PC-9 (cell line): Measurements from ENCODE around the gene C4B.

ENCODE experiments used
- CTCF ChIP-seq: fragments of 200-600 bp; sonication (generic); conservative IDR thresholded peaks from 2 replicates; pipeline ENCODE4 v1.6.1; 2017; ENCODE audit warnings: mixed run types, antibody characterized with exemption, mild to moderate bottlenecking, moderate library complexity
- EZH2 ChIP-seq: fragments of 200-600 bp; sonication (generic); IDR thresholded peaks from 2 replicates; pipeline ENCODE4 v1.8.0; 2017; ENCODE audit warnings: antibody characterized with exemption, low read depth

- TF ChIP-seq EZH2 (no peak), CTCF (no peak)
Observed at GRCh38 chr6:32058511-32058963, 43.9 kb downstream of the C4B start.
